ENCODE results near the gene UNK. TPM values are rescaled to one million over a fixed set of nuclear protein-coding genes. Genes with fewer than 3 reads are reported as not detected.
A peak's percentile ranks its signal among the peaks of the same experiment; 100 is the strongest.

The UNK gene
- total and polyA plus RNA-seq, 9 of the 15 experiments (the other 6 are each of a cell fraction or from before 2014, with no cell fraction given) = 12.8 to 38.6 (median 24.8) TPM

DNA sequence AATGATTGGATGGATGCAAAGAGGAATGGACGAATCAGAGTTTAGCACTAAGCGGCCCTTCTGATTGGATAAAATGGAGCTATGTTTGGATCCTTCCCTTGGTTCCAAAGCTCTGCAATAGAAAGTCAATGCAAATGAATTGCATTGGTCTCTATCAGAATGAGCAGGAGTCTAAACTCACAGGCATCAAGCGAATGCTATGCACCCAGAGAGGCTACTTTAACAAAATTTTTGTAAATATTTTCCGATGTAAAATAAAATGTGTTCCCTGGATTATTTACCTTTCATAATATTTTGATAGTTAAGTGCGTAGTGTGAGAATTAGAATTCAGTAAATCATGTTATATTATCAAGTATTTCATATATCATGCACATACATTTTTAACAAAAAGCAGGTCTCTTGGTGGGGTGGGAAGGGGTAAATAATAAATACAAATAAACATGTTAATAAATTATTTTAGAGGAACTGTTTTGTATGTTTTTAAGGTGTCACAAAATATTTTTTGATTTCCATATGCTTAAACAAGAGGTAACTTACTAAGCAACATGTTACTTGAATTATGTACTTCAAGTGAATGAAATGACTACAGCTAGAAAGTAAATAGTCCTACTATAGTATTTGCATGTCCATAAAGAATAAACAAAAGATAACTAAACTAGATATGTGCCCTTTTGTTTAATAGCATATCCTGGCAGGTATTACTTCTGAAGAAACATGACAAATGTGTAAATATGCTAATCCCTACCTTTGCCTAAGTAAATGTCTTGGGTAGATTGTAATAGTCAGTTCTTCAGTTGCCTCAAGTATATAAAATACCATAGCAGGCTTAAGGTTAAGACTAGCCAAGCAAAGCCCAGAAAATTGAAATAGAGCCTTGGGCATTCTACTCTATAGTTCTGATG lies 4.4 kb upstream of the UNK start (continued):
- peak; percentile 64; the same call in 1 of the 2 replicates for TF ChIP-seq CUX1 (CRISPR knock-in tag; IDR thresholded peaks at IDR 0.05)
- TF ChIP-seq KLF1 (tag; IDR thresholded peaks at IDR 0.05) = no peak
- no peak for TF ChIP-seq ATF1 (CRISPR knock-in tag; IDR thresholded peaks at IDR 0.05)
- TF ChIP-seq ATF1 (tag; IDR thresholded peaks at IDR 0.05) = peak; percentile 57
- TF ChIP-seq, protein P1, sequence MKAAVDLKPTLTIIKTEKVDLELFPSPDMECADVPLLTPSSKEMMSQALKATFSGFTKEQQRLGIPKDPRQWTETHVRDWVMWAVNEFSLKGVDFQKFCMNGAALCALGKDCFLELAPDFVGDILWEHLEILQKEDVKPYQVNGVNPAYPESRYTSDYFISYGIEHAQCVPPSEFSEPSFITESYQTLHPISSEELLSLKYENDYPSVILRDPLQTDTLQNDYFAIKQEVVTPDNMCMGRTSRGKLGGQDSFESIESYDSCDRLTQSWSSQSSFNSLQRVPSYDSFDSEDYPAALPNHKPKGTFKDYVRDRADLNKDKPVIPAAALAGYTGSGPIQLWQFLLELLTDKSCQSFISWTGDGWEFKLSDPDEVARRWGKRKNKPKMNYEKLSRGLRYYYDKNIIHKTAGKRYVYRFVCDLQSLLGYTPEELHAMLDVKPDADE (conservative IDR thresholded peaks at IDR 0.05; ENCODE audit: control insufficient read depth, low read depth, low read length) = no peak
- peak; percentile 87 for TF ChIP-seq BACH1 (tag; IDR thresholded peaks at IDR 0.05)
- TF ChIP-seq ZNF395 (CRISPR knock-in tag; IDR thresholded peaks at IDR 0.05) = 0 out of 2 replicates have a peak, but pooled peaks have one; percentile 94
- TF ChIP-seq GATAD2B (IDR thresholded peaks at IDR 0.05; ENCODE audit: borderline replicate concordance) = 0 out of 2 replicates have a peak, but pooled peaks have one; percentile 29
